GM19463 (cell line): ENCODE data around the gene TMEM9.

Experiments
- ATAC-seq: cut with Tn5 transposase; IDR thresholded peaks from one replicate; pipeline ENCODE4 v1.9.1; 2021; ENCODE audit warnings: mild to moderate bottlenecking, moderate library complexity; ENCODE audit not compliant: unreplicated experiment

Gene TMEM9

DNA sequence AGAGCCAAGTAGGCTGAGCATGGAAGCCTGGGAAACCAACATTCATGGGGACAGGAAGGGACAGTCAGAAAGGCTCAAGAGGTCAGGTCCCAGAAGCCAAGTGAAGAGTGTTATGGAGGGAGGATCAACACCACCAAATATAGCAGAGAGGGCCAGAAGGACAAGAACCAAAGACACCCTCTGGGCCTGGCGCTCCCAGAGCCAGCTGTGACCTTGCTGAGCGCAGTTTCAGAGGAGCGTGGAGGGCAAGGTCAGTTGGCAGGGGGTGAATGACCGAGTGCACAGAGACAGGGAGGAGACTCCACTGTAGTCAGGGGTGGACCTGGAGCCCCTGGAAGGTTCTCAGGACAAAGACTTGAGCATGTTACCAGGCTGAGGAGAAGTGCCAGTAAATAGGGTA, 22.9 kb downstream of the TMEM9 start:
- no peak for ATAC-seq

DNA sequence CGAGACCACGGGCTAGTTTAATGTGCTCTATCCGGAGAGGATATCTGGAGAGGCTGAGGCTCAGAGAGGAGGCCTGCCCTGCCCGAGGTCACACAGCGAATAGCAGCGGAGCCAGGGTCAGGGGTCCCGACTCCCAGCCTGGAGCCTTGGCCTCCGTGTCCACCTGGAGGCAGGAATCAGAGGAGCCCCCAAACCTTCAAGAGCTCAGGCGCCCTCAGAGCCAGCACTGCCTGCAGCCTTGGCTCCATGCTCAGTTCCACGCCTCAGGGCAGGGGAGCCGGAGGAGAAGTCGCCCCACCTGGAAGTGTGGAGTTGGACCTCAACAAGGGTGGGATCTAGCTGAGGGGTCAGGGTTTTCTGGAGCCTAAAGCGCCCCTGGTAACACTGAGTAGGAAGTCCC, 25.3 kb downstream of the TMEM9 start:
- ATAC-seq: no peak

DNA sequence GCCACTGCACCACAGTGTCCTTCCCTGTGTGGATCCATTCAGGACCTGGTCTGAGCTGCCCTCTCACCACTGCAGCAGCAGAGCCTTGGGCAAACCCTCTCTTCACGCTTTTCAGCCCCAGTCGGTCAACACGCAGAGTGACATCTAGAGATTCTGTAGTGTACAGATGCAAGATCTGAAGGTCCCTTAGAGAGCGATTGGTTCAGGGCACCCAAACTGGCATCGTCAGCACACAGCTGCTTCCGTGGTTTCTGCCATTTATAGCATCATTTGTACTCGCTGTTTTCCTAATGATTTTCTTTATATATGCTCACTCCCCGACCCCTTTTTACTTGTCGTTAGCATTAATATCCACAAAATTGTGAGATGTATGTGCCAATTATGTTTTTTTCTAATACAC, 25.8 kb downstream of the TMEM9 start:
- ATAC-seq: no peak

DNA sequence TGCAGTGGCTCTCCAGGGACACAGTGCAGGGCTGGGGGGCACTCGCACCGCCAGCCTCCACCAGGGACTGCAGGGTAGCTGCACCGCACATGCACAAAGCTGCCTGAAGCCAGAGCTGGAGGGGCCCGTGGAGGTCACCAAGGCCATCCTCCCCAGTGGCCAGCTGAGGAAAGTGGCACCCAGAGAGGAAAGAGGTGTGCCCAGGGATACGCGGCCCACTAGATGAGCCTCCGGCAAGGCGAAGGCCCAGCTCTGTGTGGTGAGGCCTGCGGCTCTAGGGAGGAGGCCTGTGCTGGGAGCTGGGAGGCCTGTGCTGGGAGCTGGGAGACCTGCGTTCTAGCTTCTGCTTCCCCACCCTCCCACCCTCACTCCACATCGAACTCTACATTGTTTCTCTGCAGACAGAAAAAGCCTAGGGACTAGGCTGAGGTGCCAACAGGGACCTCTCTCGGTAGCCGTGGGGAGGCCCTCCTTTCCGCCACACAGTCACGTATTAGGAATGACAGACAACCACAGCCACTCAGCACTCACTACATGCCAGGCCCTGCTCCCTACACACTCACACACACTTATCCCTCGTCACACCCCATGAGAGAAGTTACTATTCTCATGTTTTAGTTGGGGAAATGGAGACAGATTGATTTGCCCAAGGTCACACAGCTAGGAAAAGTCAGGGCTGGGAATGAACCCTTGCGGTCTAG, 26.4 kb downstream of the TMEM9 start:
- no peak for ATAC-seq

DNA sequence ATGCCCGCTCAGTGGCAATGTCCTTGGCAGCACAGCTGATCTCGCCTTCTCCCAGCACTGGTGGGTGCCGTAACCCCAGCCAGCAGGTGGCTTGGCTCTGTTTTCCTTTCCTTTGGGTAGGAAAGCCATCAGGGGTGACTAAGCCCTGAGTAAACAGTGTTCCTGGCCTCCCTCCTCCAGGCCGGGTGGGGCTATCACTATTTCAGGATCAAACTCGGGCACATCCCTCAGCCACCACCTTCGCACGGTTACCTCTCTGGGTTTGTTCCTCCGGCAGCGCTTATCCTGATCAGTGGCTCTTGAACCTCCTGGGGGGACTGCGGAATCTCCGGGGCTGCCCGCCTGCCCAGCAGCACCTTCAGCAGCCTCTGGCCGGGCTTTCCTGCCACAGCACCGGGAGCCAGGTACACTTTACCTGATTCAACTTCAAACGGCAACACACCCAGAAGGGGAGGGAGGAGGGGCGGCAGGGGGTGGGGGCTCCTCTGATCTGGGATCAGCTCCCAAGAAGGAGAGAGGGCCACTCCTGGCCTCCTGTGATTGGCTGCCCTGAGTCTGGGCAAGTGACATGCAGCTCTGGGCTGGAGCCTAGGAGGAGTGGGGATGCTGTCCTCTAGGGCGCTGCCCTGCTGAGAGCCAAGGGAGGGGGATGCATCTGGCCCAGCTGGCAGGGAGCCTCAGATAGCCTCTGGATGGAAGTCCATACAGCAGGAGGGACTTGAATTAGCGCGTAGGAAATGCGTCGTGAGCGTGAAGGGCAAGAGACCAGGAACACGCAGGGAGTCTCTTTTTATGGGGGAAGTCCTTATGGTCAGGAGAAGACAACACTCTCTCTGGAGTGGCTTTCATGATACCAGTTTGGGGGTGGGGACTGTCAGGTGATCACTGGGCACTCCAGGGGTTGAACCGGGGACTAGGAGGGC, 27.2 kb downstream of the TMEM9 start, which contains the start of gene ASCL5:
ASCL5 (minus strand) TSS at position 353 of the 923 bp plus-strand sequence. CDS start 11,812 bp downstream, outside the sequence.
- no peak for ATAC-seq

DNA sequence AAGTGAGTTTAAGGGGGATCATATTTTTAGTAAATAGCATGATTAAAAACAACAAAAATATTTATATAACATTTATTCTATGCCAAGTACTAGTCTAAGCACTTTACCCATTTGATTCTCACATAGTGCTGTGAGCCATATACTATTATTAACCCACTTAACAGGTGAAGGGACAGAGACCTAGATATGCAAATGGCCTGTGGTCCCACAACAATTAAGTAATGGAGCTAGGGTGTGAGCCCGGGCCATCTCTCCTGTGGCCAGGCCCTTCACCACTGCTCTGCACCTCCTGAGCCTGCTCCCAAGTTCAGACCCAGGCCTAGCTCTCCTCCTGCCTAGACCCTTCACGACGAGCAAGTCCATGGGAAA, 27.8 kb downstream of the TMEM9 start:
- ATAC-seq: no peak

DNA sequence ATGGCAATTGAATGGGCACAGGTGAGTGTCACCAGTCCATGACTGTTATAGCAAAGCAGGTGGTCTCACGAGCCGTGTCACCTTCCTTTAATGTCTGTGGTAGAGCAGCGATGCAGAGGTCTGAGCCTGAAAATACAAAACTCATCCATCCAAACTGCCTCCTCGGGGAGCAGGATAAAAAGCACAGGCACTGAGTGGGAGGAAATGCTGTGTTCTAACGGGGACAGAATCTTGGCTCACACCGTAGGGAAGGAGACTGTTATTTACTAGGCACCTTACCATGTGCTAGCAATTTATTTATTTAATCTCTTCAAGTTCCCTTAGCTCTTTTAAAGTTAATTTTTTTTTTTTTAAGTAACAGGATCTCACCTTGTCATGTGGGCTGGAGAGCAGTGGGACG, 28.5 kb downstream of the TMEM9 start:
- no peak for ATAC-seq

DNA sequence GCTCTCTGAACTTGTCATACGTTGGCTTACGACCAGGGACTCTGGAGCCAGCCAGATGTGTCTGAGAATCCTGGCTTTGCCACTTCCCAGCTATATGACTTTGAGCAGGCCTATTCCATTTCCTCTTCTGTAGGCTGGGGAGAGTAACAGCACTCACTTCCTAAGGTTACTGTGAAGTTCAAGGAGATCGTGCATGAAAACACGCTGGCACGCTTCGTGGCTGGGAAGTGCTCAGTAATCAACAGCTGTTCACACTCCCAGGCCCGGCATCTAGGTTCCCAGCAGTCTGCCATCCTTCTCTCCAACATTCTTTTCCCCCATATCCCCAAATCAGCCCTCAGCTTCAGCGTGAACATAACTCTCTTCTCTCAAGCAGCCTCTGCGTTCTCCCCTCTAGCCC, 29.3 kb downstream of the TMEM9 start:
- ATAC-seq: no peak

DNA sequence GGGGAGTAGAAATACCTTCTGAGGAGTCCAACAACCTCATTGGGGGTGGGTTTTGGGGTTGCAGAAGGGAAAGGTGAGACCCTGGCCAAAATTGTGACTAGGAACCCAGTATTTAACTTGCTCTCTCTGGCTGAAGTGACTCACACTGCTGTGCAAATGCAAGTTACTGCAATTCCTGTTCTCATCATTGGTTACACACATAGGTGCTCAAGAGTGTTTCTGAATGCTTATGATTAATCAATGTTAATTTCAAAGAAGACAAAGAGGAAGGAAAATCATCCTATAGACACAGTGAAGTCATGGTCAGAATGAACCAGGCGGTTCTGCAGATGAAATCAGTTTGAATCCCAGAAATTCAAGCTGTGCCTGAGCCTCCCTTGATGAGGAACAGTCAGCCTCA, 30.4 kb downstream of the TMEM9 start:
- ATAC-seq: no peak

DNA sequence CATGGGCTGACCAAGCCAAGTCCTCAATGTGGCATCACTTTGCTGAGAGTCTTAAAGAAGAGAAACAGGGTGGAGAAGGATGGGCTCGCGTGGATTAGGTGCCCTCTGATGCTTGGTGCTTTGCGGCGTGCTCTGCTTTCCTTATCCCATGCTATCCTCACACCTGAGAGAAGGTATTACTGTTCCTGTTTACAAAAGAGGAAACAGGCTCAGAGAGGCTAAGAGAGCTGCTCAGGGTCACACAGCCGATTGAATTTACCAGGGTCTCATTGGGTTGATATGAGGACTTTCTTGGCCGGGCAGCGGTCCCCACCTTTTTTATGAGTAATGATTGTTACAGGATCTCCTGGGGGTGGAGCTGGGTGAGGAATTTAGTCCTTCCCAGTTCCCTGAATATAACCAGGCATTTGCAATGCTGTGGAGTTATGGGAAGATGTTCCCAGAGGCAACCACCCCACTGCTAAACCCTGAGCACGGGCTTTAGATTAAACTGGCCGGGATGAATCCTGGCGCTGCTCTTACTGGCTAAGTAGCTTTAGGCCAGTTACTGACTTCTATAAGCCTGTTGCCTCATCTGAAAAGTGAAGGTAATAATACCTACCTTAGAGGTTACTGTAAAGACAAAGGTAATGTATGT, 31.8 kb downstream of the TMEM9 start:
- ATAC-seq: no peak

DNA sequence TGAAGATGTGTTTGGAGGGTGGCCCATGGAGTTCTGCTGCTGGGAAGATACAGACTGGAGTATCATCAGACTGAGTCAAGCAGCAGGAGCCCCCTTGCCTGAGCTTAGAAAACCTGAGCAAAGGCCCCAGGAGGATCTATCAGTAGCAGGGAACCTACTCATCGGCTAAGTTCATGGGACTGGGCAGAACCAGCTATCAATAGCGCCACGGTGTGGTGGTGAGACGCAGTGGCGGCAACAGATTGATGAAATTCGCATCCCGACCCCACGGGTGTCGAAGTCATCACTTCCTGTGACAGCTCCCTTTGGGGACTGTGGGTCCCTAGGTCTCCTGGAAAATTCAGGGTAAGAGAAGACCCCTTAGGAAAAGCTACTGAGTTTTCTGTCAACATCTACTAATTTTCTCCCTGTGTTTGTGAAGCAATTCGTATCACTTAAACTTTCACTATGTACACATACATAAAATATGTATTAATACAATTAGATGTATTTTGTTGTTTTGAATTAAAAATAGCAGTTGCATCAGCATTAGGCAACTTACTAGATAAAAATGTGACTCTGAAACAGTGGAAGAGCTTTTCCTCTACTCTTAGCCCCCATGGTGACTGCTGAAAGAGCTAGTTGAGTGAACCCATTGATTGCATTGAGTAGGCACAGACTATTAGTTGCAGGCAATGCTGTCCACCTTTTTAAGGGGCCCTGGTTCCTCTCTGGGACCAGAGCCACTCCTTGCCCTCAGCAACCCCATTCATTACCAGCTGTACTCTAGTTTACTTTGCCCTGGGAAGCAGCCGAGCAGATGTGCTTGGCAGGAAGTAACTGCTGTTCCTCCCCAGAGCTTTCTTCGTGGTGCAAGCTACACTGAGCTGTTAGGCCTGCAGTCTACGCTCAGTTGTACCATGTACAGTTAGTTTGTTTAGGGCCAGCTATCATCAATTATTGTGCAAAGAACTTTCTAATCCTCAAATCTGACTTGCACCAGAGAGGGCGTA, 34.8 kb downstream of the TMEM9 start:
- no peak for ATAC-seq

DNA sequence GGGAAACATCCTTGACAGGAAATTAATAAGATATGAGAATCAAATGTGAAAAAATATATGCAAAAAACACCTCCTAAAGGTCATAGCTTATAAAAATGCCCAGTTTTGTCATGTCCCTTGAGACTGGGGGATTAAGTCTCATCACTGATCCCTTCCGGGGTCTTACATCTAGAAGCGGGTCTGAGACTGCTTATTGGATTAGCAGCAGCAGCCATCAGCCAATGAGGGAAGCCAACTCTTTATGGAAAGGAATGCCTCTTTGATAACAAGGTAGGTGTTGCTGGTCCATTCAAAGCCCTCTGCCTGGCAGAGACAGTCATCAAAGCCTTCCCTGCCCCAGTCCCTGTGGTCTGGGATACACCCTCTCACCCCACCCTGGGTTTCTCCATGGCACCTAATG, 38.2 kb downstream of the TMEM9 start:
- ATAC-seq: no peak

DNA sequence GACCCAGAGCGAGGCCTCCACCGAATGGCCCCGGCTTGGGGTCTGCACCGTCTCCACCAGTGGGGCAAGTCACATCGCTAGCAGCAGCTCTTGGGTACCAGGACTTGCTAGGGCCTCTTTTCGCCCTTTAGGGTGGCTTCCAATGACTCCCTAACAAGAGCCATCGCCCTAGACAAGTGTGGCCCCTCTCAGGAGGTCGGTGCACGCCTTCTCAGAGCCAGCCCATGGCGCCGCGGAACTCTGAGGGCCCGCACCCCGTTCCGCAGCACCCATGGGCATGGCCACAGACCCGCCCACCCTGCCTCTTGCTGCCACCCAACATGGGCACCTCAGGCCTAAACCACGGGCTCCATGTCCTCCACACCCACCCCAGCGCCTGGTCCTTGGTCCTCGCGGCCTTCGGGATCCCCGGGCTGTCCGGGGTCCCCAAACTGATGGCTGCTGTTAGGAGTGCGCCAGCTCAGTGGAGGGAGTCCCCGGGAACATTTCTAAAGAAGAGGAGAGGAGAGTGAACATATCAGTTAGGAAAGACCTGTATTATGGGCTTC, 38.8 kb downstream of the TMEM9 start:
- no peak for ATAC-seq

DNA sequence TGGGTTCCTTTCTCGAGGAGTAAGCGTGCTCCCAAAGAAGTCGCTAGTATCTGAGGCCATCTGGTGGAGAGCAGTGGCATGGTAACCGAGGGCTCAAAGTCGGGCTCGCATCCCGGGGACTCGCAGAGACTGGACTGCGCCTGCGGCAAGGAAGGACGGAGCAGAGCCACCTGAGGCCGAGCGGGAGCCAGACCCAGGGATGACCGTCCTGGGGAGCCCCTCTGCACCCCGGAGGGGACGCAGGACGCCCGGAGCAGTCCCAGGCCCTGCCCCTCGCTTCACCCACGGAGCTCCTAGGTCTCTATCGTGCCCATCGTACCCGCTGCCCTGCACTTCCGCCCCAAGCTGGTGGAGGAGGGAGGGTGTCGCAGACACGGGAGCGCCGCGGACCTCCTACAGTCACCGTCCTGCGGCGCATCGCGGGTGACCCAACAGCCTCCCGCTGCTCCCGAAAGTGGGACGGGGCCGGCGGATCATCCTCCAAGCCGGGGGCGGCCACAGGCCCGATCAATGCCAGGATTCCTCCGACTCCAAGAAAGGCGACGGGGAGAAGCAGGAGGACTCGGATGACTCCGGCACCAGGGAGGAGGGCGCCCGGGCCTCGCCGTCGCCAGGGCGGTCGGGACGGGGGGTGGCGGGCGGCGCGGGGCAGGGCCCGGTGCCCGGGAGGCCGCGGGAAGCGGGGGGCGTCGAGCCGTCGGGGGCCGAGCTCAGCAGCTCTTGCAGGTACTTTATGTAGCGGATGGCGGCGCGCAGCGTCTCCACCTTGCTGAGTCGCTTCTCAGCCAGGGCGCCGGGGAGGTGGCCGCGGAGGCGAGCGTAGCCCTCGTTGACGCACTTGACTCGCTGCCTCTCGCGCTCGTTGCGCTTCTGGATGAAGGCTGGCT, 39.8 kb downstream of the TMEM9 start:
- peak; percentile 89 for ATAC-seq

DNA sequence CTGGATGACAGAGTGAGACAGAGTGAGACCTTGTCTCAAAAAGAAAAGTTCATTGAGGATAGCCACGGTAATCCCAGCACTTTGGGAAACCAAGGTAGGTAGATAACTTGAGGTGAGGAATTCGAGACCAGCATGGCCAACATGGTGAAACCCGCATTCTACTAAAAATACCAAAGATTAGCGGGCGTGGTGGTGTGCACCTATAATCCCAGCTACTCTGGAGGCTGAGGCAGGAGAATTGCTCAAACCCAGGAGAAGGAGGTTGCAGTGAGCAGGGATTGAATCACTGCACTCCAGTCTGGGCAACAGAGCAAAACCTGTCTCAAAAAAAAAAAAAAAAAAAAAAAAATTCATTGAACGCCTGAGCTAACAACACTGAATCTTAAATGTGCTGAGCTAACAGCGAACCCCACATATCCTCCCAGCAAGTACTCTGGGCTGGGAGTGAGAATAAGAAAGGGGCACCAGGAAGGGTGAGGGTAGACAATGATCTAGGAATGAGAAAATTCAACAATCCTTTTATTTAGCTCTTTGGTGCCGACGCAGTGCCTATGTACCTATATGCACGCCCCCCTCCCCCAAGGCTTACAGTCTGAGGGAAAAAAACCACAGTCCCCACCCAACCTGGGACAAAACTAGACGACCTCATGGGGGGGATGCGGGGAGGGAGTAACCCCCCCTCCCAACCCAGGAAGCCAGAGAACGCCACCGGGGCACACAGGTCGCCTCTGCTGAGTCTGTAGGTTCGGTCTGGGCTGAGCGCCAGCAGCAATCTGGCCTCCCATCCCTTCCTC, 40.6 kb downstream of the TMEM9 start:
- no peak for ATAC-seq

DNA sequence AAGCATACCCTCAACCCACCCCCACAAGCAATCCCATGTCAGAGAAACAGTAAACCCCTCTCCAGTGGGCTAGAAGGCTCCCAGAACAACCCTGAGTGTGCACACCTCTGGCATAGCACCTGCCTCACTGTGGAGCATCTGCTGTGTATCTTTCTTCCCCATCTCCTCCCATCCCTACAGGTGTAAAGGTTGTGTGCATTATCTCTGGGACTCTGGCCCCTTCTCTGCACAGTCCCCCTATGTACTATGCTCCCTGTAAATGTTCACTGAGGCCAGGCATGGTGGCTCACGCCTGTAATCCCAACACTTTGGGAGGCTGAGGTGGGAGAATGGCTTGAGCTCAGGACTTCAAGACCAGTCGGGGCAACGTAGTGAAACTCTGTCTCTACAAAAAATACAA, 41.3 kb downstream of the TMEM9 start:
- no peak for ATAC-seq

DNA sequence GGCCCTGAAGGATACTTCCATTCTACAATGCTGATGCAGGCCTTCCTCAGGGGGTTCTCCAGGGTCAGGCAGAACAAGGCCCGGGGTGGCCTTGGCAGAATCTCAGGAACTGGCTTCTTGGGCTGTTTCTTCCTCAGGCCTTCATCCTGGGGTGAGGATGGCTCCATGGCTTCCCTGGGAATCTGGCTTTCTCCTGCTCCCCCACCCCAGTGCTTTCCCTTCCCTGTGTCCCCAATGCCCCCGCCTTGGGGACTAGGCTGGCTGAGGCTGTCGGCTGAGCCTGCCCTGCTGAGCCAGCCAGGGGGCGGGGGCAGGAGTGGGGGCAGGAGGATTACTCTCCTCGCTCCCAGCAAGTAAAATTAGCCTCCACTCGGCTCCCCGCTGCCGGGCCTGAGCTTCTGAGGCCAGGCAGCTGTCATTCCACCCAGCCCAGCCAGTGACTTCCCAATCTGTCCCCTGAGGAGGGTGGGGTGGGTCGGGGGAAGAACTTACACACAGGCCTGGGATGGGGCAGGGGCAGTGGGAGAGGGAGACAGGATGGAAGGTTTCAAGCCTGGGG, 42.0 kb downstream of the TMEM9 start, which contains the start of gene CACNA1S:
CACNA1S (minus strand) TSS at position 254 of the 559 bp plus-strand sequence; CDS start at position 167, 87 bp downstream.
- ATAC-seq: no peak

DNA sequence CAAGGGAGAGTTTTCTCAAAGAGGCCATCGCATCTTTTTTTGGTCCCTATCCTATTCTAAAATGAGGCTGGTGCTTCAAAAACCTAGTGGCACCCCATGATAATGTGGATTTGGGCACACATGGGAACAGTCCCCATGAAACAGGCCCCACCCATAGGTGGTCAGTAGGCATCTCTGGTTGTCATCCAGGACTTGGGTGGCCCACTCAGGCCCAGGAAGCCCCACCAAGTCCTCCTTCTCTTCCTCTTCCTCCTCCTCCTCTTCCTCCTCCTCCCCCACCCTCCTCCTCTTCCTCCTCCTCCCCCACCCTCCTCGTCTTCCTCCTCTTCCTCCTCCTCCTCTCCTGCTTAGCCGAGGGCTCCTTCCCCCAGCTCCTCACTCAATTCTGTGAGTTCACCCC, 42.6 kb downstream of the TMEM9 start:
- ATAC-seq: no peak
